Heart left ventricle (tissue), 13 donors: ENCODE measurements around the gene CCDC7.

Source experiments
- CTCF ChIP-seq, 12 donors: fragments of 200-600 bp; sonication (generic) in 4 of 12; IDR thresholded peaks; one replicate each; pipeline versions ENCODE4 v1.5.0 to v1.8.0; 2018 to 2022; ENCODE audit warnings: antibody characterized with exemption in 12 of 12, mild to moderate bottlenecking in 5 of 12
- POLR2A ChIP-seq, 2 donors: fragments of 450-650 bp; IDR thresholded peaks; one replicate each; pipeline ENCODE4 v1.6.1; 2017; ENCODE audit warnings: antibody characterized with exemption in 2 of 2, mild to moderate bottlenecking in 2 of 2, moderate library complexity in 2 of 2
- donor health status: ischemic (EF 13 %, LVEDD 7.1; RV severe dilation, severe dysfunction).
- donor health status: DM: no; HTN: yes; CAD: no.
- donor health status: DM: no; HTN: no; CAD: no.
- donor health status: ischemic (EF 25% LVEDD 6.9; RV normal size, moderate dysfunction).
- donor health status: ischemic (EF 25% LVEDD 5.7; RV mildly dilated, moderate dysfunction).
- donor health status: ischemic (EF 35%, LVEDD 5.7; RV mildly dilated, moderate dysfunction).
- donor health status: nonischemic (EF 11% LVEDD 7.7; RV severe dilation, severe dysfunction).
- donor health status: DM: yes; HTN: yes; CAD: no.
- donor health status: PGD.
- donor health status: ischemic (EF 29% LVEDD 5.4; RV normal size, mild dysfunction).
- donor health status: nonischemic (EF 23%, LVEDD 6.1; RV moderate dilation, normal function).

DNA sequence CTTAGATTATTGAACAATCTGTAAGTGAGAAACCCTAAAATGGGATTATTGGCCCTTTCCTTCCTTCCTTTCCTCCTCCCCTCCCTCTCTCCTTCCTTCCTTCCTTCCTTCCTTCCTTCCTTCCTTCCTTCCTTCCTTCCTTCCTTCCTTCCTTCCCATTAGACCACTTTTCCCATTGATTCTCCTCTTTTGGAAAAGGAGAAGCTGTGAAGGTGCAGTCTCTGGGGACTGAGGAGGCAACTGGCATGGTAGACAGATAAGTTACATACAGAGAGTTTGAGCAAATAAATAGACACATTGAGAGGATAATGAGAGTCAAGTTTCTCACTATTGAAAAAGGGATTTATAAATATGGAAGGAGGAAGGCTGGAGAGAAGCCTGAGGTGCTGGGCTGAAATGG is 45.0 kb upstream of the CCDC7 start:
- TF ChIP-seq CTCF (IDR thresholded peaks at IDR 0.05) (no peak), POLR2A (IDR thresholded peaks at IDR 0.05) (no peak)
